Measurements from ENCODE around the gene ZNF501. TPM values are rescaled to one million over a fixed set of nuclear protein-coding genes. Genes with fewer than 3 reads are reported as not detected.

ZNF501 gene
- total RNA-seq (2021; fragmentation: NEBNext Ultra II Directional; extraction: Animal tissue kit (Norgen Biotek cat#: 25700)), result 1 to 10 TPM; 1.0 to 2.0 (median 1.7) TPM
- long read RNA-seq, partial matches to known transcripts, result 0 of 2 reads
- long read RNA-seq, other reads (novel, unspliced or antisense), result 0 of 2 reads

DNA sequence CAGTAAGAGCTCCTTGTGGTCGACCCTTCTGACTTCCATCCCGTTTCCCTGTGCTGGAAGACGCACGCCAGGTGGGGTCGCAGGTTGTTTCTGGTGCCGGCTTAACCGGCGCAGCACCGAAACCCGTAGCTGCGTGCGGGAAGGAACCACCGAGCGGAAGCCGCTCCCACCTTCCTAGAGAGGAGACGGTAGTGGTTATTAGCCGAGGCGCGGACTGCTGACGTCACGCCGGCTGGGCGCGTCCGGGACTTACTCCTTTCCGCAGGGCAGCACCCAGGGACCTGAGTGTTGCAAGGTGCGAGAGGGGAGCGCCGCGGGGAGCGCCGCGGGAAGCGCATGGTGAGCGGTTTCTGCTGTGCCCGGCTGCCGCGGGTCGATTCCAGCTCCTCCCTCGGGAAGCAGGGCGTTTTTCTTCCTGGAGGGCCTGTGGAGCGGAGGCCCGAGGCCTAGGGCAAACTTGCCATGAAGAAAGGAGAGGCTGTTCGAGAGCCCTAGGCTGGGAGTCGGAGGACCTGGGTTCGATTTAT, at the start of gene ZNF501:
Gene ZNF501 (plus strand): TSS at position 252 of the 527 bp plus-strand sequence. CDS start 4,787 bp downstream, outside the sequence.
- peak; percentile 69 for DNase-seq
- Mint-ChIP-seq H3K36me3 (ENCODE audit: low read depth) (peaks cover 79% of the 10 kb centered on the region), H3K27ac (peak within 1 kb of the TSS; percentile 61; the same call in 1 of the 2 replicates), H3K4me1 (ENCODE audit: low read depth) (peaks cover 8% of the 10 kb centered on the region; the same call in 1 of the 2 replicates), H3K27me3 (ENCODE audit: insufficient read depth) (no peaks in the 10 kb centered on the region), H3K9me3 (peaks cover 93% of the 10 kb centered on the region), H3K4me3 (peak within 1 kb of the TSS; percentile 89)
- TF ChIP-seq CTCF (IDR thresholded peaks at IDR 0.05), result no peak

- no peak for TF ChIP-seq CTCF (IDR thresholded peaks at IDR 0.05)
- Mint-ChIP-seq H3K27me3 (ENCODE audit: insufficient read depth) (peaks cover 12% of the 10 kb centered on the region), H3K27ac (no peak overlapping the region), H3K36me3 (ENCODE audit: low read depth) (peaks cover 23% of the 10 kb centered on the region), H3K4me3 (no peak overlapping the region), H3K9me3 (peaks cover 33% of the 10 kb centered on the region), H3K4me1 (ENCODE audit: low read depth) (peaks cover 32% of the 10 kb centered on the region)
- no peak for DNase-seq
Measured at GRCh38 chr3:44680921-44681455, 48.4 kb upstream of the ZNF501 start.

- H3K4me1 Mint-ChIP-seq (ENCODE audit: low read depth), result peaks cover 32% of the 10 kb centered on the region
- peak; percentile 77 for DNase-seq
- no peak for TF ChIP-seq CTCF (IDR thresholded peaks at IDR 0.05)
- H3K27me3 Mint-ChIP-seq (ENCODE audit: insufficient read depth), result peaks cover 12% of the 10 kb centered on the region
- H3K27ac Mint-ChIP-seq, result peak overlapping the region; percentile 54
- H3K9me3 Mint-ChIP-seq, result peaks cover 45% of the 10 kb centered on the region
- peaks cover 23% of the 10 kb centered on the region for H3K36me3 Mint-ChIP-seq (ENCODE audit: low read depth)
- H3K4me3 Mint-ChIP-seq, result no peak overlapping the region
Measured at GRCh38 chr3:44682182-44682896, 47.1 kb upstream of the ZNF501 start.

GRCh38 chr3:44685128-44685800, 44.2 kb upstream of the ZNF501 start:
- Mint-ChIP-seq H3K27me3 (ENCODE audit: insufficient read depth) (peaks cover 10% of the 10 kb centered on the region), H3K4me3 (peak overlapping the region; percentile 76), H3K36me3 (ENCODE audit: low read depth) (peaks cover 23% of the 10 kb centered on the region), H3K27ac (peak overlapping the region; percentile 16; the same call in 1 of the 2 replicates), H3K9me3 (peaks cover 64% of the 10 kb centered on the region), H3K4me1 (ENCODE audit: low read depth) (peaks cover 32% of the 10 kb centered on the region)
- TF ChIP-seq CTCF (IDR thresholded peaks at IDR 0.05), result no peak
- peak; percentile 21 for DNase-seq

GRCh38 chr3:44687898-44688297, 41.5 kb upstream of the ZNF501 start:
- Mint-ChIP-seq H3K27me3 (ENCODE audit: insufficient read depth) (peaks cover 10% of the 10 kb centered on the region), H3K36me3 (ENCODE audit: low read depth) (peaks cover 18% of the 10 kb centered on the region), H3K9me3 (peaks cover 59% of the 10 kb centered on the region), H3K27ac (no peak overlapping the region), H3K4me1 (ENCODE audit: low read depth) (peaks cover 11% of the 10 kb centered on the region; the same call in 1 of the 2 replicates), H3K4me3 (no peak overlapping the region)
- no peak for TF ChIP-seq CTCF (IDR thresholded peaks at IDR 0.05)
- DNase-seq, result no peak

Data from HFFc6 (cell line).